ENCODE measurements around the gene DOCK2. TPM values are rescaled to one million over a fixed set of nuclear protein-coding genes. Genes with fewer than 3 reads are reported as not detected.
"Not testable (repeated sequence)": the region's sequence is repeated elsewhere in the genome, so short reads cannot be mapped to it uniquely, and the experiment has no call there.

DOCK2 gene
- total RNA-seq, 1 donor: 6.2 TPM

DNA sequence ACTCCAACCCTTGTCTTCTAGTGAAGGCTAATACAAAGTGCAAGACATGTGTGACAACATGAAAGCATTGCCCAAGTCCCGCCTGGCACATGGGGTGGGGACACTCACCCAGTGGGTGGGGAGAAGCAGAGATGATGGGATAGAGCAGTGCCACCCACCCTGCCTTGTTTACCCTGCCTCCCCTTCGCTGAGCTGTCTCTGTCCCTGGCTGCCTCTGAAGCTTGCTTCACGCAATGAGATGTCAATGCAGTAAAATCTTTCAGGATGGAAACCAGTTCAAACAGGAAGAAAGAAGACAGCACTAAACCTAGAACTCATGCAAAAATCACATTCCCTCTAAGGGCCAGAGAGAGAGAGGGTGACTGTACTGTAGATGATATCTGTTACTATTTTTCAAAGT is 195.2 kb downstream of the DOCK2 start:
- Histone ChIP-seq H3K27me3 (ENCODE audit: insufficient read depth, low read length) (no peaks in the 10 kb centered on the region), H3K4me1 (ENCODE audit: insufficient read depth, low read length) (no peaks in the 10 kb centered on the region), H3K36me3 (ENCODE audit: insufficient read depth, low read length) (no peaks in the 10 kb centered on the region), H3K27ac (ENCODE audit: low read depth, low read length) (no peak overlapping the region), H2AFZ (ENCODE audit: low read length) (no peak overlapping the region), H3K79me2 (ENCODE audit: insufficient read depth, low read length) (no peaks in the 10 kb centered on the region), H4K20me1 (ENCODE audit: insufficient read depth, low read length) (no peaks in the 10 kb centered on the region), H3K4me2 (ENCODE audit: insufficient read depth, low read length) (no peak overlapping the region), H3K4me3 (ENCODE audit: insufficient read depth, low read length) (no peak overlapping the region), H3K9me3 (ENCODE audit: low read depth, low read length) (no peaks in the 10 kb centered on the region)
- TF ChIP-seq, protein P1, sequence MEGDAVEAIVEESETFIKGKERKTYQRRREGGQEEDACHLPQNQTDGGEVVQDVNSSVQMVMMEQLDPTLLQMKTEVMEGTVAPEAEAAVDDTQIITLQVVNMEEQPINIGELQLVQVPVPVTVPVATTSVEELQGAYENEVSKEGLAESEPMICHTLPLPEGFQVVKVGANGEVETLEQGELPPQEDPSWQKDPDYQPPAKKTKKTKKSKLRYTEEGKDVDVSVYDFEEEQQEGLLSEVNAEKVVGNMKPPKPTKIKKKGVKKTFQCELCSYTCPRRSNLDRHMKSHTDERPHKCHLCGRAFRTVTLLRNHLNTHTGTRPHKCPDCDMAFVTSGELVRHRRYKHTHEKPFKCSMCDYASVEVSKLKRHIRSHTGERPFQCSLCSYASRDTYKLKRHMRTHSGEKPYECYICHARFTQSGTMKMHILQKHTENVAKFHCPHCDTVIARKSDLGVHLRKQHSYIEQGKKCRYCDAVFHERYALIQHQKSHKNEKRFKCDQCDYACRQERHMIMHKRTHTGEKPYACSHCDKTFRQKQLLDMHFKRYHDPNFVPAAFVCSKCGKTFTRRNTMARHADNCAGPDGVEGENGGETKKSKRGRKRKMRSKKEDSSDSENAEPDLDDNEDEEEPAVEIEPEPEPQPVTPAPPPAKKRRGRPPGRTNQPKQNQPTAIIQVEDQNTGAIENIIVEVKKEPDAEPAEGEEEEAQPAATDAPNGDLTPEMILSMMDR (IDR thresholded peaks at IDR 0.05; ENCODE audit: extremely low read depth, low read depth, low read length): no peak
- DNase-seq (ENCODE audit: insufficient read length, low spot score, missing footprints): no peak

DNA sequence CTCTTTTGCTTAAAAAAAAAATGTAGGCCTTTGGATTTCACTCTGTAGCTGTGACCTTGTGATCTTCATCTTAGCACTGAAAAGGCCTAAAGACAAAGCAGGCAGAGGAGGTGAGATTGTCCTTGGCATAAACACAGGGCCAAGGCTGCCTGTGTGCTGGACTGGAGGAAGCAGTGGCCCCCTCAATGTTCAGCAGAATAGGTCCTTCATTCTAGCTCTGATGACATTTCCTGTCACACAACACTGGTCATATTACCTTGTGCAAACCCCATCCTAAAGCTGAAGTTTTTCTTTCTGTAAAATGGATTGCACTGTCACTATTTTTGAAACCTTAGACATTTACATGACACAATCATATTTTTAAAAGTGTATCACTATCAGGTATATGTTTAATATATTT is 195.8 kb downstream of the DOCK2 start:
- Histone ChIP-seq H3K4me1 (ENCODE audit: insufficient read depth, low read length) (no peaks in the 10 kb centered on the region), H3K27ac (ENCODE audit: low read depth, low read length) (no peak overlapping the region), H2AFZ (ENCODE audit: low read length) (no peak overlapping the region), H3K36me3 (ENCODE audit: insufficient read depth, low read length) (no peaks in the 10 kb centered on the region), H3K4me3 (ENCODE audit: insufficient read depth, low read length) (no peak overlapping the region), H3K4me2 (ENCODE audit: insufficient read depth, low read length) (no peak overlapping the region), H4K20me1 (ENCODE audit: insufficient read depth, low read length) (no peaks in the 10 kb centered on the region), H3K9me3 (ENCODE audit: low read depth, low read length) (no peaks in the 10 kb centered on the region), H3K27me3 (ENCODE audit: insufficient read depth, low read length) (no peaks in the 10 kb centered on the region), H3K79me2 (ENCODE audit: insufficient read depth, low read length) (no peaks in the 10 kb centered on the region)
- DNase-seq (ENCODE audit: insufficient read length, low spot score, missing footprints): no peak
- TF ChIP-seq, protein P1 (IDR thresholded peaks at IDR 0.05; ENCODE audit: extremely low read depth, low read depth, low read length): no peak

DNA sequence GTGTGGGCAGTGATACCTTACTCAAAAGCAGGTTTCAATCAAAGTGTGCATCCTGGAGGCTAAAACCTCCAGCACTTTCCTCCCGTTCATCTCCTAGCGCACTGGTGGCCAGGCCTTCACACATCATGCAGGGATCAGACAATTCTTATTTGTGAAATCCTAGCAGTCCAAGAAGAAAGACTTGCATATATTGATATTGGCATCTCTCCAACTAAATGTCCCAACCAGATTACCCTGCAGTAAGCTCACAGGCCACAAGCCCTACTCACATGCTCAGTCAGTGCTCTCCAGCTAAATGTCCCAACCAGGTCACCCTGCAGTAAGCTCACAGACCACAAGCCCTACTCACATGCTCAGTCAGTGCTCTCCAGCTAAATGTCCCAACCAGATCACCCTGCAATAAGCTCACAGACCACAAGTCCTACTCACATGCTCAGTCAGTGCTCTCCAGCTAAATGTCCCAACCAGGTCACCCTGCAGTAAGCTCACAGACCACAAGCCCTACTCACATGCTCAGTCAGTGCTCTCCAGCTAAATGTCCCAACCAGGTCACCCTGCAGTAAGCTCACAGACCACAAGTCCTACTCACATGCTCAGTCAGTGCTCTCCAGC is 196.7 kb downstream of the DOCK2 start:
- H3K27me3 ChIP-seq (ENCODE audit: insufficient read depth, low read length); H2AFZ ChIP-seq (ENCODE audit: low read length); H3K27ac ChIP-seq (ENCODE audit: low read depth, low read length); H3K4me3 ChIP-seq (ENCODE audit: insufficient read depth, low read length); H4K20me1 ChIP-seq (ENCODE audit: insufficient read depth, low read length); H3K4me2 ChIP-seq (ENCODE audit: insufficient read depth, low read length); H3K9me3 ChIP-seq (ENCODE audit: low read depth, low read length); H3K36me3 ChIP-seq (ENCODE audit: insufficient read depth, low read length); H3K4me1 ChIP-seq (ENCODE audit: insufficient read depth, low read length); H3K79me2 ChIP-seq (ENCODE audit: insufficient read depth, low read length); DNase-seq (ENCODE audit: insufficient read length, low spot score, missing footprints): not testable (repeated sequence)

DNA sequence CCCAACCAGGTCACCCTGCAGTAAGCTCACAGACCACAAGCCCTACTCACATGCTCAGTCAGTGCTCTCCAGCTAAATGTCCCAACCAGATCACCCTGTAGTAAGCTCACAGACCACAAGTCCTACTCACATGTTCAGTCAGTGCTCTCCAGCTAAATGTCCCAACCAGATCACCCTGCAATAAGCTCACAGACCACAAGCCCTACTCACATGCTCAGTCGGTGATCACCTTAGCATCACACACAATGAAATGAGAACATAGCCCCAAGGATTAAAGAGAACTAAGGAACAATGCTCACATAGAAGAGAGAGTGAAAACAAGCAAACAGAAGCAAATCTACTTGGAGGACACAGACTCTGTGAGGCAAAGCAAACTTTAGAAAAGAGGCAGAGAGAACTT is 197.5 kb downstream of the DOCK2 start:
- not testable (repeated sequence) for H4K20me1 ChIP-seq (ENCODE audit: insufficient read depth, low read length); H3K4me1 ChIP-seq (ENCODE audit: insufficient read depth, low read length); DNase-seq (ENCODE audit: insufficient read length, low spot score, missing footprints); H3K4me3 ChIP-seq (ENCODE audit: insufficient read depth, low read length); H3K36me3 ChIP-seq (ENCODE audit: insufficient read depth, low read length); H3K27me3 ChIP-seq (ENCODE audit: insufficient read depth, low read length); H3K27ac ChIP-seq (ENCODE audit: low read depth, low read length); H3K79me2 ChIP-seq (ENCODE audit: insufficient read depth, low read length); H2AFZ ChIP-seq (ENCODE audit: low read length); H3K9me3 ChIP-seq (ENCODE audit: low read depth, low read length); H3K4me2 ChIP-seq (ENCODE audit: insufficient read depth, low read length)

DNA sequence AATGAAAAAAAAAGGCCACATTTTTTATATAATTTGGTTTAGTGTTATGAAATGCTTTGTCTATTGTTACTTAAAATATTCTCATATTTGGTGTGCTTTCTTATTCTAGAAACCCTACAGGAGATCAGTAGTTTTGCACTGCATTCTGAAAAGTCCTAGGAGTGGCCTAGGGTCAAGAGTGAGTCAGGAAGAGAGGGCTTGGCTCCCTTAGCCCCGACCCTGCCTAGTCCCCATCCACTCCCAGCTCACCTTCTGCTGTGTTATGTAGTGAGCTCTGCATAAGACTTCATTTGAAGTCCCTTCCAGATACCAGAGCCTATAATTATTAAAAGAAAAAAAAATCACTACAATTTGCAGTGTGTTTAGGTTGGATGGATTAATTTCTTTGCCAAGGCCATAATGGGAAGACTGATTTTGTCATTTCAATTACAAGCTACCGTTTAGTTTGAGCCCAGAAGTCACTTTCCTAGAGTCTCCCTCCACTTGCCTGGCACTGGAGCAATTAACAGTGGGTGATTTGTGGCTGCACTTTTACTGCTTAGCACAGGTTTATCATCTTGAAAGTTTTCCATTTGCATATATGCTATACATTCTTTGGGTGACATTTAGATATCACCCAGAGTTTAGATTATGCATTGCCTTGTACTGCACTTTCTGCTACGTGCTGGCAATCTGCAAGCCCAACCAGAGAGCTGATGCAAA is 199.9 kb downstream of the DOCK2 start:
- H3K27me3 ChIP-seq (ENCODE audit: insufficient read depth, low read length): no peaks in the 10 kb centered on the region
- no peak overlapping the region for H3K4me3 ChIP-seq (ENCODE audit: insufficient read depth, low read length)
- no peaks in the 10 kb centered on the region for H3K4me1 ChIP-seq (ENCODE audit: insufficient read depth, low read length)
- no peak overlapping the region for H3K4me2 ChIP-seq (ENCODE audit: insufficient read depth, low read length)
- no peaks in the 10 kb centered on the region for H3K79me2 ChIP-seq (ENCODE audit: insufficient read depth, low read length)
- no peak overlapping the region for H3K27ac ChIP-seq (ENCODE audit: low read depth, low read length)
- H2AFZ ChIP-seq (ENCODE audit: low read length): no peak overlapping the region
- TF ChIP-seq, protein P1 (IDR thresholded peaks at IDR 0.05; ENCODE audit: extremely low read depth, low read depth, low read length): no peak
- no peak for DNase-seq (ENCODE audit: insufficient read length, low spot score, missing footprints)
- no peaks in the 10 kb centered on the region for H4K20me1 ChIP-seq (ENCODE audit: insufficient read depth, low read length)
- H3K9me3 ChIP-seq (ENCODE audit: low read depth, low read length): no peaks in the 10 kb centered on the region
- no peaks in the 10 kb centered on the region for H3K36me3 ChIP-seq (ENCODE audit: insufficient read depth, low read length)
